Measurements from ENCODE around the gene MACO1. TPM values are rescaled to one million over a fixed set of nuclear protein-coding genes. Genes with fewer than 3 reads are reported as not detected.

The MACO1 gene
- total RNA-seq, 1 donor from 2014 or later: 24.9 TPM

DNA sequence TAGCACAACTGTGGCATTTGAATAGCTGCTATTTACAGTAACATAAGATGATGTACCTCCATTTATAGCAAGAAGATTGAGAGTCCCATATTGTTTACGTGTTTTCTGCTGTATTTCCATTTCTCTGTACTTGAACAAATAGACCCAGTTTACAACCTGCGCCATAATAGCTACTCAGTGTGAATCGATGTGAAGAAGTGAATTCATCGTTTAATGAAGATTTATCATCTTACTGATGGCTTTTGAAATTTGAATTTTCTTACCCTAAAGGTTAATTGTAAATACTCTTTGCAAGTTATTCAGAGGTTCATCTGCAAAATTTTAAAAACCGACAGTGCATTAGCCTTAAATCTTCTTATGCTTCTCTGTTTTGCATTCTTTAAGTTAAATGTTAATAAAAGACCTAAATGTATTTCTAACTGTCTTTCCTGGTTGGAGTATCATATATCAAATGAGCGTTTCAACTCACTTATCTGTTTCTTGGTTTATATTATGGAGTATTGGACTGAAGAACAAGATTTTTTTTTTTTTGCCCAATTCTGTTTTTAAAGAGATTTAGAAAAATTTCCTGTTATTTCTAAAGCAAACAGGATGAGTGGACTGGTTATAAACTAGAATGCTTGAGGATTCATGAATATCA is 2.2 kb downstream of the MACO1 start:
- H3K4me3 ChIP-seq (ENCODE audit: low read depth, low read length): no peak overlapping the region
- no peak for DNase-seq (ENCODE audit: low read depth)
- no peaks in the 10 kb centered on the region for H3K27me3 ChIP-seq (ENCODE audit: control insufficient read depth, insufficient read depth, low read length)
- TF ChIP-seq, protein P1, sequence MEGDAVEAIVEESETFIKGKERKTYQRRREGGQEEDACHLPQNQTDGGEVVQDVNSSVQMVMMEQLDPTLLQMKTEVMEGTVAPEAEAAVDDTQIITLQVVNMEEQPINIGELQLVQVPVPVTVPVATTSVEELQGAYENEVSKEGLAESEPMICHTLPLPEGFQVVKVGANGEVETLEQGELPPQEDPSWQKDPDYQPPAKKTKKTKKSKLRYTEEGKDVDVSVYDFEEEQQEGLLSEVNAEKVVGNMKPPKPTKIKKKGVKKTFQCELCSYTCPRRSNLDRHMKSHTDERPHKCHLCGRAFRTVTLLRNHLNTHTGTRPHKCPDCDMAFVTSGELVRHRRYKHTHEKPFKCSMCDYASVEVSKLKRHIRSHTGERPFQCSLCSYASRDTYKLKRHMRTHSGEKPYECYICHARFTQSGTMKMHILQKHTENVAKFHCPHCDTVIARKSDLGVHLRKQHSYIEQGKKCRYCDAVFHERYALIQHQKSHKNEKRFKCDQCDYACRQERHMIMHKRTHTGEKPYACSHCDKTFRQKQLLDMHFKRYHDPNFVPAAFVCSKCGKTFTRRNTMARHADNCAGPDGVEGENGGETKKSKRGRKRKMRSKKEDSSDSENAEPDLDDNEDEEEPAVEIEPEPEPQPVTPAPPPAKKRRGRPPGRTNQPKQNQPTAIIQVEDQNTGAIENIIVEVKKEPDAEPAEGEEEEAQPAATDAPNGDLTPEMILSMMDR (IDR thresholded peaks at IDR 0.05; ENCODE audit: insufficient read depth, low read length, poor library complexity, severe bottlenecking): no peak
- H3K36me3 ChIP-seq (ENCODE audit: control insufficient read depth, insufficient read depth, low read length): no peaks in the 10 kb centered on the region

DNA sequence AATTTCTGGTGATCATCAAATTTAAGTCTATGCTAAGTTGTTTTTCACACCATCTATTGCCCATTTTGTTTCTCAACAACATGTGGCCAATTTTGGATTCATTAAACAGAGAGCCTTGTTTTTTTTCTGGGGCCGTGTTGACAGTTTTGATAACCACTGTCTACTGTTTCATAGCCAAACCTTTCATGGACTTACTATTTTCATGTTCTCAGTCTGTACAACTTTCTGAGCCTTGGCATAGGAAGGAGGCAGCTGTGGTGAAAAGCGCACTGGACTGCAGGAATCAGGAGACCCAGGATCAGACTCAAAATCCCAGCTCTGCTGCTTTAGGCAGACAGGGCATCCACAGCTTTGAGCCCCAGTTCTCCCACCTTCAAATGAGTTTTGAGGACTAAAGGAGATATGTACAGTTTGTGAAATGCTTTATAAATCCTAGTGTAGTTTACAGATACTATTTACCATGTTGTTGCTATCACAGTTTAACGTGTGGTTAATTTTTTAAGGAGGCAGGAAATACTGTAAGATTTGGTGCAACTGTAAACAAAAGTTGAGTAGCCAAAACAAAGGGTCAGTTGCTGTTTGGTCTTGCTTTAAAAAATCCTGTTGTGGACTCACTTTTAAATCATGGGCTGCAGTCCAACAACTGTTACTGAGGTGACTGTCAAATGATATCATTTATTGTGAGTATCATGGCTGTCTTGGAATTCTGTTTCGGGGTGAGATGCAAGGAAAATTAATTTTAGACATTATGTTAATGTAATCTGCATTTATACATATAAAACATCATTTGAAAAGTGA is 2.9 kb downstream of the MACO1 start:
- TF ChIP-seq, protein P1 (IDR thresholded peaks at IDR 0.05; ENCODE audit: insufficient read depth, low read length, poor library complexity, severe bottlenecking): no peak
- Histone ChIP-seq H3K4me3 (ENCODE audit: low read depth, low read length) (no peak overlapping the region), H3K27me3 (ENCODE audit: control insufficient read depth, insufficient read depth, low read length) (no peaks in the 10 kb centered on the region), H3K36me3 (ENCODE audit: control insufficient read depth, insufficient read depth, low read length) (no peaks in the 10 kb centered on the region)
- DNase-seq (ENCODE audit: low read depth): no peak

DNA sequence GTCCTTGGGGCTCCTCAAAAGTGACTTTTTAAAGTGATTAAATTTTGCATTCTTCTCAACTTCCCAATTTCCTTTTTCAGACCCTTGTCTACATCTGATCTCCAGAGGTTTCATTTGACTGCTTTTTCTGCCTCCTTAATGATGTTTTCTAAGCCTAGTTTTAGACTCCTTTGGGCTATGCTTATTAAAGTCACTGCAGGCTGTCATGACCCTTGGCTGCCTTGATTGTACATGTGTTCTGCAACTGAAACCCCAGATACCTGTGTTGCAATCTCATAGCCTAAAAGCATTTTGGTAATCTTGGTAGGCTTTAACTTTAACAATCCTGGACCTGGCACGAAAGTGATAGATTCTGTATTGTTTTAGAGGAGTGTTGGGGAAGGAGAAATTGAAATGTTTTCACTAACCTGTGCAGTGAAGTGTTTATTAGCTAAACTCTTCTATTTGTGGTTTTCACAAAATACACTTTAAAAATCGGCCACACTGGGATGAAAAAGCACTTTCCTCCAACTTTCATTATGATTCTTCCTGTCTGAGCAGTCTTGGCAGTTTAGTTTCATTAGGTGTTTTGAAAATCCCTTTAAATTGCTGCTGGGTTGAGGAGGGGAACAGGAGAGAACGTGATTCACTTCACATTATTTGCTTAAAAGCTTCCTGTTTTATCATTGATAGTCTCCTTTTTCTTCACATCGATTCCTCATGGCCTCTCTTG is 4.9 kb downstream of the MACO1 start:
- H3K27me3 ChIP-seq (ENCODE audit: control insufficient read depth, insufficient read depth, low read length): no peaks in the 10 kb centered on the region
- DNase-seq (ENCODE audit: low read depth): no peak
- TF ChIP-seq, protein P1 (IDR thresholded peaks at IDR 0.05; ENCODE audit: insufficient read depth, low read length, poor library complexity, severe bottlenecking): no peak
- no peaks in the 10 kb centered on the region for H3K36me3 ChIP-seq (ENCODE audit: control insufficient read depth, insufficient read depth, low read length)
- H3K4me3 ChIP-seq (ENCODE audit: low read depth, low read length): no peak overlapping the region

DNA sequence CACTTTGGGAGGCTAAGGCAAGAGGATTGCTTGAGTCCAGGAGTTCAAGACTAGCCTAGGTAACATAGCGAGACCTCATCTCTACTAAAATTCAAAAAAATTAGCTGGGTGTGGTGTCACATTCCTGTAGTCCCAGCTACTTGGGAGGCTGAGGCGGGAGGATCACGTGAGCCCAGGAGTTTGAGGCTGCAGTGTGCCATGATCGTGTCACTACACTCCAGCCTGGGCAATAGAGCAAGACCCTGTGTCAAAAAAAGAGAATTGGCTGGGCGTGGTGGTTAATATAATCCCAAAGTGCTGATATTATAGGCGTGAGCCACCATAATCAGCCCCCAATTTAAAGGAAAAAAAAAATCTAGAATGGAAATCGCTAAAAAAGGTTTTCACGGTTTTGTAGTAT is 7.0 kb downstream of the MACO1 start:
- H3K27me3 ChIP-seq (ENCODE audit: control insufficient read depth, insufficient read depth, low read length): no peaks in the 10 kb centered on the region
- no peak for DNase-seq (ENCODE audit: low read depth)
- no peaks in the 10 kb centered on the region for H3K36me3 ChIP-seq (ENCODE audit: control insufficient read depth, insufficient read depth, low read length)
- no peak overlapping the region for H3K4me3 ChIP-seq (ENCODE audit: low read depth, low read length)
- TF ChIP-seq, protein P1 (IDR thresholded peaks at IDR 0.05; ENCODE audit: insufficient read depth, low read length, poor library complexity, severe bottlenecking): no peak

DNA sequence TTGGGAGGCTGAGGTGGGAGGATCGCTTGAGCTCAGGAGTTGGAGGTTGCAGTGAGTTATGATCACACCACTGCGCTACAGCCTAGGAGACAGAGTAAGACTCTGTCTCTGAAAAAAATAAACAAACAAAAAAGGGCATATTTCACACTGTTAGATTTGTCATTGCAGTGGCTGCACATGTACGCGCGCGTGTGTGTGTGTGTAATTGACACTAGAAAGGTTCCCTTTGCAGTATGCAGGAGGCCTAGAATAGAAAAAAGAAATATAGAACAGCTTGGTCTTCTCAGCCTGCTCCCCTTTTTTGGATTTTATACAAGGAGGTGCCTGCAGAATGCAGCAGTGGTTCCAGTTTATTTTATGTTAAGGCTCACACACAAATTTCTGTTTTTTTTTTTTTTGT is 8.6 kb downstream of the MACO1 start:
- TF ChIP-seq, protein P1 (IDR thresholded peaks at IDR 0.05; ENCODE audit: insufficient read depth, low read length, poor library complexity, severe bottlenecking): no peak
- Histone ChIP-seq H3K4me3 (ENCODE audit: low read depth, low read length) (no peak overlapping the region), H3K27me3 (ENCODE audit: control insufficient read depth, insufficient read depth, low read length) (no peaks in the 10 kb centered on the region), H3K36me3 (ENCODE audit: control insufficient read depth, insufficient read depth, low read length) (no peaks in the 10 kb centered on the region)
- no peak for DNase-seq (ENCODE audit: low read depth)
